Stimulated activated CD4-positive, alpha-beta T cell treated with anti-CD3 and anti-CD28 coated beads, Interleukin-12 subunit alpha, Interleukin-12 subunit beta, amount 100 ng/mL, for 24 hours (primary cell): ENCODE data around the gene WFDC10B.
"Not testable (repeated sequence)": the region's sequence is repeated elsewhere in the genome, so short reads cannot be mapped to it uniquely, and the experiment has no call there.

Experiments
- DNase-seq, 2 experiments: peaks; one replicate each; pipeline ENCODE4 v3.0.0-alpha.2; 2020; ENCODE audit warnings: low read depth in 2 of 2

The WFDC10B gene

DNA sequence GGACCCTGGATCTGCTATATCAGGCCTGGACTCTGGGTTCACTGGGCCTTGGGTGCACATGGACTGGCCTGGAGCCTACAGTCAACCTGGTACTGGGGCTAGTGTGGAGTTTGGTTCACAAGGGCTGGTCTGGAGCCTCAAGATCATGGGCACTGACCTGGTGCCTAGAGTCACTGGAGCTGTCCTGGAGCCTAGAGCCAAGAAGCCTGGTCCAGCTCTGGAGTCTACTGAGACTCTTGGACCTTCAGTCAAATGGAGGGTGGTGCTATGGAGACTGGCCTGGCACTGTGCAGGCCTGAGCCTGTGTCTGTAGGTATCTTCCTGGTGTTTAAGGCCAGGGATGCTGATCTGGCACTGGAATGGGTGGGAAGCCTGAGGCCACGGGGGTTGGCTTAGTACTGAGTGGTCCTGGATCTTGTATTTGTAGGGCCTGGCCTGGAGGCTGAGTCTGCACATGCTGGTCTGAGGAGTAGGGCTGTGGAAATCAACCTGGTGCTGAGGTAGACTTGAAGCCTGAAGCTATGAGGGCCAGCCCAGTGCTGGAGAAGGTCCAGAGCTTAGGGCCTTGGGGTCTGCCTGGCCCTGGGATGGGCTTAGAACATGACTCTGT lies 57.3 kb downstream of the WFDC10B start:
- DNase-seq: no peak

DNA sequence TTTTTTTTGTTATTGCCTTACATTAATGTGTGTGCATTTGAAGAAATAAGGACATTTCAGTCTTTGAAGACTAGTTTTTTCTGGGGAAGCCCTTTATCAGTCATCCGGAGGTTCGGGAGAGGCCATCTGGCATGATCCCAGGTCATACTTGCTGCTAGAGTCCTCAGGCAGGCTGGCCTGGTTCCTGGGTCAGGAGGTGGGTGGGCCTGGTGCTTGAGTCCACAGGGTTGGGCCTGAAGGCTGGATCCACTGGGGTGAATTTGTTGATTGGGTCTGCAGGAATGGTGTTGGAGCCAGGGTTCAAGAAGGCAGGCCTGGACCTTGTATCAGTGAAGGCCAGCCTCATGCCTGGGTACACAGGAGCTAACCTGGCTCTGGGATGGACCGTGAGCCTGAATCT lies 57.9 kb downstream of the WFDC10B start:
- DNase-seq: no peak

DNA sequence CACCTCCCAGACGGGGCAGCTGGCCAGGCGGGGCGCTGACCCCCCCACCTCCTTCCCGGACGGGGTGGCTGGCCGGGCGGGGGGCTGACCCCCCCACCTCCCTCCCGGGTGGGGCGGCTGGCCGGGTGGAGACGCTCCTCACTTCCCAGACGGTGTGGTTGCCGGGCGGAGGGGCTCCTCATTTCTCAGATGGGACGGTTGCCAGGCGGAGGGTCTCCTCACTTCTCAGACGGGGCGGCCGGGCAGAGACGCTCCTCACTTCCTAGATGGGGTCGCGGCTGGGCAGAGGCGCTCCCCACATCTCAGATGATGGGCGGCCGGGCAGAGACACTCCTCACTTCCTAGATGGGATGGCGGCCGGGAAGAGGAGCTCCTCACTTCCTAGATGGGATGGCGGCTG lies 59.0 kb downstream of the WFDC10B start:
- DNase-seq: not testable (repeated sequence)

DNA sequence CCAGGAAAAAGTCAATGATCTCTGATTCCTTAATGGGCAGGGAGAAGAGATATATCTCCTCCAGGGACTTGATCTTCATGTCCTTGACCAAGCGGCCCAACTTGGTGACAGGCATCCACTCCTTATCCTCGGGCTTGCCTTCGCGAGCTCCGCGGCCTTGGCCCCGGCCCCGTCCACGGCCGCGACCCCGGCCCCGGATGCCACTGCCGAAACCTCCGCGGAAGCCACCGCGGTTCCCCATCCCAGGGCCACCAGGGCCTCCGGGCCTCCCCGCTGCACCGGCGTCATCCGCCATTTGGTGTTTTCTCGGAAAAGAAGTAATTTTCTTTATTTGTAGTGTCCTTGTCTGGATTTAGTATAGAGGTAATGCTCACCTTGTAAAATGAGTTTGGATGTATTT lies 63.7 kb downstream of the WFDC10B start:
- DNase-seq: not testable (repeated sequence)

DNA sequence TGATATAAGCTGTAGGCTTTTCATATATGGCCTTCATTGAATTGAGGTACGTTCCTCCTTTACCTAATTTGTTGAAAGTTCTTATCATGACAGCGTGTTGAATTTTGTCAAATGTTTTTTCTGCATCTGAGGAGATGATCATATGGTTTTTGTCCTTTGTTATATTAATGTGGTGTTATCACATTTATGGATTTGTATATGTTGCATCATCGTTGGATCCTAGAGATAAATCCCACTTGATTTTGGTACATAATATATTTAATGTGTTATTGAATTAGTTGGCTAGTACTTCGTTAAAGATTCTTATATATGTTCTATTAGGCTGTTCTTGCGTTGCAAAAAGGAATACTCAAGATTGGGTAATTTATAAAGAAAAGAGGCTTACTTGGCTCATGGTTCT lies 65.1 kb downstream of the WFDC10B start:
- DNase-seq: no peak

DNA sequence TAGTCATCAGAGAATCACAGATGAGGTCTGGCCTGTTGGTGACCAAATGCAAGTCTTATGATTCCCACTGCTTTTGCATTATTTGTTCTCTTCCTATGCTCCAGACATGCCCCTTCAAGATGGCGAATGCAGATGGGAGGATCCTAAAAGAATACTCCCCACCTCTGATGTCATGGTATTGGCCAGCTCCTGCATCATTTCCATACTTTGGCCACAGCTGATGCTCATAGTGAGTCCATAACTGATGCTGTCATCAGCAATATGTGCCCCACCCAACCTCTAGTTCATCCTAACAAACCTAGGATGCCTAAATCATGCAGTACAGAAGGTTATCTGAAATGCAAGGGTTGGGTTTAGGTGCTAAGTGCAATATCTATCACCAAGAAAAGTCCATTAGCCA lies 68.3 kb downstream of the WFDC10B start:
- DNase-seq: no peak
